NCI-H524 treated with DMSO at 0.1 percent for 48 hours (cell line): Measurements from ENCODE around the gene SERINC2.

Experiments
- DNase-seq: peaks from one replicate; lab custom pipeline; 2025; lab: John Stamatoyannopoulos, UW

Gene SERINC2

DNA sequence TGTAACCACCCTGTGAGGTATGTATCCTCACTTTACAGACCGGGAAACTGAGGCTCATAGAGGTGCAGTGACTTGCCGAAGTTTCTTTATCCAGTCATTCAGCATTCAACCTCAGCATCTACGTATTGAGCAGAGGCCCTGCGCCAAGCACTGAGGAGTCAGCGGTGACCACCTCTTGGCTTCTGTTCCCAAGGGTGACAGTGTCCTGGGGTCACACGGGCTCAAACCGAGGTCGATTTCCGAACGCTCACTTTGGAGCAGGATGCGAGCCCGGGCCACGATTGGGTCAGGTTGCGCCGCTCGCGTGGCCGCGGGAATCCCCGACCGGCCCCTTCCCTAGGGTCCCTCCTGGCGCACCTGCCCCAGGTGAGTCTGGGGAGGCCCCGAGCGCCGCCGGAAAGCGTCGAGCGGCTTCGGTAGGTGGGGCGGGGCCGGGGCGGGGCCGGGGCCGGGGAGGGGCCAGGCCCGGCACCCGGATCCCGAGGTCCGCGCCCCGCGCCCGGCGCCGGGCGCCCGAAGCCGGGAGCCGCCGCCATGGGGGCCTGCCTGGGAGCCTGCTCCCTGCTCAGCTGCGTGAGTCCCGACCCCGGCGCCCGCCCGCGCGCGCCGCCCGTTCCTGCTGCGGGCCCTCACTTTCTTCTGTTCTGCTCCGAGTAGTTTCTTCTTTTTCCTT, at the start of gene SERINC2:
Gene SERINC2 (plus strand): TSS at position 482 of the 673 bp plus-strand sequence. CDS start 53 bp downstream, at position 535.
- DNase-seq, result no peak

DNA sequence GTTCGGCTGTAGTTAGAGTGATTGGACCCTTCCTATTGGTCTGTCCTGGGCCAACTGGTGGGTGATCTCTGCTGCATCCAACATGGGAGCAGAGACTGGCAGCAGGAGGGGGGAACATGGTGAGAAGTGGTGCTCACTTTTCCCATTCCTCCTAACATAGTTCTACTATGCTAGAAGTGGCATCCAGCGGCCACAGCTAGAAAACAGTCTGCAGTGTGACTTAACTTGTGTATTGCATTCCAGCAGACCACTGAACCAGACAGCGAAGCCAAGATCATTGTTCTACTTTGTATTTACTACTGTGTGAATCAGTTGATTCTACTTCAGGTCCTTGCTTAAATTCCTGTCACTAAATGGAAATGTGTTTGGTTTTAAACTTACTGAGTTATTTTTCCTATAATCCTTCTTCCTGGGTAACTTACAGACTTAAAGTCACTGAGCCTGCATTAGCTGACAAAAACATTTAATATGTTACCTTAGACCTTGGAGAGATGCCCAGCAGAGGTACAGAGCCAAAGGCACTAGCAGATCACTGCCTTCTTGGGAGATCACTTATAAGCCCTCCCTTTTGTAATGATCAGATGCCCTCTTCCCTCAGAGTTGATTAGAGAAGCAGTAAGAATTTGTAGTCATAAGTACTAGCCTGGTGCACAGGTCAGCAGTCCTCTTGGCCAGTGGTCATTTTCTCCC, 48.3 kb upstream of the SERINC2 start:
- DNase-seq, result no peak

DNA sequence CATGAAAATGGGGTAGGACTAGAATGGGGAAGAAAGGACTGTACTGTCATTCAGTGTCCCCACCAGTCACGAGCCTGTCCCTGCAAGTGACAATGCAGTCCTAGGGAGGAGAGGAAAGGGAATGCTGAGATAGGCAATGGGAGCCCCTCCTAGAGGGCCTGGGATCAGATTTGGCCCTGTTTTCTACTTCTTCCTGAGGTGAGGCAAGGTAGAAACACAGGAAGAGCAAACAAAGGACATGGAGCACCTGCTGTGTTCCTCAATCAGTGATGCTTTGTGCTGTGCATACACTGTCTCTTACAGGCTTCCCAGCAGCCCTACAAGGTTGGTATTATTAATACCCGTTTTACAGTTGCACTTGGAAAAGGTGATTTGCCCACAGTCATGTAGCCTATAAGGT, 46.2 kb upstream of the SERINC2 start:
- no peak for DNase-seq

DNA sequence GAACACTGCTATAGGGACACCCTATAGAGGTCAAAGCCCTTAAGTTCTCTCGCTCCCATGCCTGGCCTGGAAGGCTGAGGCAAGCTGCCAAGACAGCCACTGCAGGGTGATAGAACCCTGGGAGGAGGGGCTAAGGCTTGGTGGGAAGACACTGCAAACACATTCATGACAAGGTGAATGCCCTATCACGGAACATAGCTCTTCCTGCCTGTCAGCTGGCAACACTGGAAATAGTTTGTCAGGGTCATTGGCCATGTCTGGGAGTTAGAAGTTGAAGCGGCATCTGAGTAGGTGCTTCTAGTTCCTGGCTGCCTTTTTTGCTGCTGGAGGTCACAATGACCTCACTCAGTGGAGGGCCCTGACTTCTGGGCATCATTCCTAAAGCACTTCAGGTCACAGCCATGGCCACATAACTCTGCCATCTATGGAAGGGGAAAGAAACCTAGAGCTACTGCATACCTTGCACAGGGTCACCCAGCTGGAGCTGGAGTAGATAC, 44.4 kb upstream of the SERINC2 start:
- DNase-seq, result no peak

DNA sequence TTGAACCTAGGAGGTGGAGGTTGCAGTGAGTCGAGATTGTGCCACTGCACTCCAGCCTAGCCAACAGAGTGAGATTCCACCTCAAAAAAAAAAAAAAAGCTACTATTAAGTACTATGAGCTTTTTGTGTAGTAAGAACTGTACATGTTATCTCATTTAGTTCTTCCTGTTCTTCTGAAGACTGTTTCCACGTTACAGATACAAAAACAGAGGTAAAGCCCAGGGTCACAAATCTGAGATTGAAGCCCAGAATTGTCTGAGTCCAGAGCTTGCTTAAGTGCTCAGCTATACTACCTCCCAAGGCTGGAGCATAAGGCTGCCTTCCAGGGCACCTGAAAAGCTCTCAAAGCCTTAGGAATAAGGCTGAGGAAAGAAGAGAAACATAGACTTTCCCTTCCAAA, 43.0 kb upstream of the SERINC2 start:
- no peak for DNase-seq

DNA sequence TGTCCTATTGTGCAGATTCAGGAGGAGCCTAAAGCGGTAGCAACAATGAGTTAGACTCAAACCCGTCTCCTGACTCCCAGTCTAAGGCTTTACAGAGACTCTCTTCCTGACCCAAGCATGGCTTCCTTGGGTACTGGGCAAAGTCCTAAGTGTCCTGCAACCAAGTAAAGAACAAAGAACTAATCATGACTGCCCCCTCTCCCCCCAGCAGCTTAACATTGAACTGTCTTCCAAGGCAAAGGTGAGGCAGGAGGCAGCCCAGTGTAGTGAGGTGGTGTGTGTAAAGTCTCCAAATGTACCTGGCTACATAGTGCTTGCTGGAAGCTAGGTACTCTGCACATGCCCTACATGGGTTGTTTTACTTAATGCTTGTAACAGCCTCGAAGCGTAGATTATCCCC, 42.4 kb upstream of the SERINC2 start:
- no peak for DNase-seq

DNA sequence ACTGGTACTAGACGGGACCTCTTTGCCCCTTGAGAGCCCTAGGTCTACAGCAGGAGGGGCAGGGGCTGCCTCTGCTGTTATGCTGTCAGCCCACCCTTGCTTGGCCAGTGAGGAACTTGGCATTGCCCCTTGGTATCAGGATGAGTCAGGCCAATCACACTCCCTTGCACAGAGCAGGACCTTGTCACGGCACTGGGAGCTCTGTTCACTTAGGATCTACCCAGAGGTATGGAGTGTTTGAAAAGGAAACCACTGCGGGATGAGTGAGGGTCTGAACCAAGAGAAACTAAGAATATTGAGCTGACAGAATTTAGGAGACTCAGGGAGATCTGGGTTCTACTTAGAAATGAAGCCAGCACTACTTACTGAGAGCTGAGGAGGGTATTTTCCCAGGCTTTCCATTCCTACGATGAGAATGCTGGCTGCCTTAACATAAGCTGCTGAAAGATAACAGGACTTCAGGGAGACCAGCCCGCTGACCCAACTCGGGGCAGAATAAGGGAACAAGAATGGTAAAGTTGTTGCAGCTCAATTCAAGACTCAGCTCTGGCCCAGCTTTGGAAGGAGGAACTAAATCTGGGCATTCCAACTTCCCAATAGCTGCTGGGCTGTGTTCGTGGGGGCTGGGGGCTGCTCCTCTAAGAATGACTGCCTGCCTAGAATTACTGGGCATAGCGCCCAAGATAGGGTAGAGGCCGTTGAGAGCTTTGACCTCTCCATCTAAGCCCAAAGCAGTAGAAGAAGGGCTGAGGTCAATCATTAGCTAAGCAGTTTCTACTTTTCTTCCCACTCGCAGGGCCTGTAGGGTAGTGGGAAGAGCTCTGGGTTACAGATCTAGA, 41.7 kb upstream of the SERINC2 start:
- DNase-seq, result no peak

DNA sequence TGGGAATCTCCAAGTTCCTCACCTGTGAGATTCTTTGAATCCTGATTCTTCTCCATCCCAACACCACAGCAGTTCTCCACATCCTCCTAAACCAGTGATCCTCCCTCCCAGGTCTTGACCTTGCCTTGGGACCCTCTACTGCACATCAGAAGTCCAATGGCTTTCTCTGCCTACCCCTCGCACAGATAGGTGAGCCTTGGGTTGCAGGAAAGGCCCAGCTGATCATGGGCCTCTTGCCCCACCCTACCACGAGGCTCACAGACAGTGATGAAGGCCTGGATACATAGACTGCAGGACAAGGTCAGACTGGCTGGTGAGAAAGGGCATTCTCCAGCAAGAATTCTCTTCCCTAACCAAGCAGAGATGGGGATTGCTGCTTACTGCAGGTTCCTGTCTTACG, 41.0 kb upstream of the SERINC2 start:
- DNase-seq, result no peak

DNA sequence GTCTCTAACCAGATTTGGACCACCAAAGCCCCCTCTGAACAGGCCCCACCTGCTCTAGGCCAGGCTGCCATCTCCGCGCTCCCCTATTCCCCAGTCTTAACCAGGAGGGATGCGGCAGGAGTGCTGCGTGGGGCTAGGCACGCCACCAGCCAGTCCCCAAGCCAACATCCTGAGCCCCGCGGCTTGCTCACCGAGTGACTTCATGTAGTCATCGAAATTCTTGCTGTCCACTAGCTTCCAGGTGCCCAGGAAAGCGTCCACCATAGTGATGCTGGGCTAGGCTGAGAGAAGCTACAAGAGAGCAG, 40.3 kb upstream of the SERINC2 start:
- DNase-seq, result no peak

DNA sequence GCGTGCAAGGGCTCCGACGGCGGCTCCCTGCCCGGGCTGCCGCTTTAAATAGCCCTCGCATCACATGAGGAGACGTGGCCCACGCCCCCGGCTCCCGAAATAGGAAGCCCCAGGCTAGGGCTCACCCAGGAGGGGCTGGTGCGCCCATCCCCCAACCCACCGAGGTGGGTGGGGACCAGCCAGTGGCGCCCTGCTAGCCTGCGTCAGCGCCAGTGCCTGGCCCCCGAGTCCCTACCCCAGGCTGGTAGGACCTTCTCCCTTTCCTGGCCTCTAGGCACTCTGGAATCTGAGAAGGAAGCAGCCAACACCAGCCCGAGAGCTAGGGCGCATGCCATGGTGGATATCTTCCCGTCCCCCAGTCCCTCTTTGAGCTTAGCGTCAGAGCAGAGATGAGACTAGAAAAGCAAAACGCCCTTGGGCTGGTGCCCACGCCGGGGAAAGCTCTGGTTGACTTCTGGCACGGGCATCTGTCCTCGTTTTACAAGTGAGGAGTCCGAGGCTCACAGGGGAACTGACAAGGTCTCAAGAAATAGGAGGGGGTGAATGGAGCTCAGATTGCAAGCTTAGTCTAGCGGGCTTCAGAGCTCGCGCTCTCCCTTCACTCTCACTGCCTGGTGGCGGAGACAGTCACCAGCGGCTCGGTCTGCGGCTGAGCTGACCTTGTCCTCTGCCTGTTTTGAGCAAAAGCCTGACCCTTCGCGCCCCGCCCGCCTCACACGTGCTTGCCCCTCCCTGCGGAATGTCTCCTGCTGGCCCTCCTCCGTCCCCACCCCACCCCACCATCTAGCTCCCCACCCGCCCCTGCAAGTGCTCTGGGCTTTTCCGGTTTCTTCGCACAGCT, 39.7 kb upstream of the SERINC2 start, which contains the start of gene FABP3:
Gene FABP3 (minus strand): TSS at position 21 of the 841 bp plus-strand sequence. CDS start 62 bp downstream, outside the sequence.
- DNase-seq, result peak; percentile 73

DNA sequence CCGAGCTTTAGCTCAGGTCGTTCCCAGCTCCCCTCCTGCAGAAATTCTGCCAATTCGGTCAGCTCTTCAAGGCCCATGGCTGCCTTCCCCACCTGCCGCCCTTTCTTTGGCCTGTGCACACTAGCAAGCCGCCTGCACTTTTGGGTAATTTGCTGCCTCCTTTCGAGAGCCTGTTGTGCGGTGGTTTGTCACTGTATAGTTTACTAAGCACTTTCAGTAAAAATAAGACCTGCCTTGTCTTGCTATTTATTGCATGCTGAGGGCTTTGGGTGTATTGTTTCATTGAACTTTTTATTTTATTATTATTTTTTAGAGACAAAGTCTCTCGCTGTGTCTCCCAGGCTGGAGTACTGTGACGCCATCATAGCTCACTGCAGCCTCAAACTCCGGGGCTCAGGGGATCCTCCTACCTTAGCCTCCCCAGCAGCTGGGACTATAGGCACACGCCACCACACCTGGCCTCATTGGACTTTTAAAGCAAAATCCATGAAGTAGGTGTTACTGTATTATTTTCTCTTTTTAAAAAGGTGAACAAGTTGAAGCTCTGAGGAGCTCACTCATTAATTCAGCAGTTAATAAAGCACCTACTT, 39.0 kb upstream of the SERINC2 start:
- DNase-seq, result no peak

DNA sequence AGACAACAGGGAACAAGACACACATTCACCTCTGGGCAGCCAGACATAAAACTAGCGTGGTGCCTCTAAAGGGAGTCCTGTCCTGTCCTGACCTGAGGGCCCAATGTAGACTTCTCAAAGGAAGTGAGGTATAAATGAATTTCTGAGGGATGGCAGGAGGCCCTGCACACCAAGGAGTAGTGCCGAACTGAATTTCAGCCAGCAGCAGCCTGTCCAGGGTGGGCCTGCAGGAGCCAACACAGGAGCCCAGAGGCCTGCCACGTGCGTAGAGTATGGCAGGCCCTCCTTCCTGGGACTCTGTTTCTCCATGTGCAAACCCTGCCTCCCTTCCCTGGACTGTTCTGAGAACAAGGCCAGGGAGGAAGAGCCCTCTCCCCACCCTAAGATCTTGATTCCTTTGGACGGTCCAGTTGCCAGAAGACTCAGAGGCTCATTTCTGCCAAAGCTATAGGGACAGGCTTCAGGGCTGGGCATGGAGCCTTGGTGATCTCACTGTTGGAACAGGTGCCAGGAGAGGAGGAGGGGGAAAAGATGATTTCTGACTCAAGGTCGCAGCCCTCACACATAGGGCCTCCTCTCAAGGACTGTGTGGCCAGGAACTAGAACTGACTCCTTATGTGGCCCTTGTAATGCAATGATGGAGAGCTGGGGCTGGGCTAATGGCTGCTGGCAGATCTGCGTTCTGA, 38.4 kb upstream of the SERINC2 start:
- no peak for DNase-seq

DNA sequence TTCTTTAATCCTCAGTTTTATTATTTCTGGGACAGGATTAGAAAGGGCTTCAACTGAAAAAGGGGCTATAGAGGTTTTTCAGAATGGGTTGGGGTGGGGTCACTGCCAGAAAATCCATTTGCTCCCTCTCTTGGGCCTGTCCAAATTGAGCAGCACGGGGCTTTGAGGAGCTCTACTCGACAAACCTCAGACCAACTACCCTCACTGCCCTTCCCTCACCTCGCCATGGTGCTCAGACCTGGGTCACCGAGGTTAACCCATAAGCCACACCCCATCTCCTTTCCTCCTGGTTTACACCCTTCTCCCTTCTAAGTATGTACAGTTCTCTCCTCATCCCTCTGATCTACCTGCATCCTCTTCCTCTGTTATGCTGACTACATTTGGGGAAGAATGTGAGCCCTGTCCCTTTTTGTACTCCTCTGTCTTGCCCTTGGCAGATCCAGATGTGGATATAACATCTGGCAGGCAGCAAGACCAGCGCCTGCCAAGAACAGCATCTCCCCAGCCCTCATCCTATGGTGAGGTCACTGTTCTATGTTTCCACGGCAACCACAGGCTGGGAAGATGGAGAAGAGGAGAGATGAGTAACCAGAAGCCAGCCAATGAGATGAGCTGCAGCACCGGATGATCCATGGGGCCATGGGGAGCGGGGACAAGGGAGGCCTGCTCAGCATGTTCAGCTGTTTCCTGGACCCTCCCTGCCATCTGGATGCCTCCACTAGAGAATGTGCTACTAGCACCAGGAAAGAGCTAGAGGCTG, 36.5 kb upstream of the SERINC2 start:
- peak; percentile 92 for DNase-seq

DNA sequence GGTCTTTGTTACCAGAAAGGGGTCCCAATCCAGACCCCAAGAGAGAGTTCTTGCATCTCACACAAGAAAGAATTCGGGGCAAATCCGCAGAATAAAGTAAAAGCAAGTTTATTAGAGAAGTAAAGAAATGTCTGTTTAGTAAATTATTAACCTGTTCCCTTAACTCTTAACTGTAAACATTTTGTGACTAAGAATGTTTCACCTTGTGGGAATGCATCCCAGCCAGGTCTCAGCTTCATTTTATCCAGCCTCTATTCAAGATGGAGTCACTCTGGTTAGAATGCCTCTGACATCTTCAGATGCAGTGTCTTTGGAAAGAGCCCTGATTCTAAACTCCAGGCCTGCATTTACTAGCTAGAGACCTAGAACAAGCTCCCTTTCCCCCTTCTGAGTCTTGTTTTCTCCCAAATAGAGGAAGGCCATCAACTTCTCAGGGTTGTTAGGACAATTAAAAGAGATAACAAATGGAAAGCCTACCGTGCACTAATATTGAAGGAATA, 35.6 kb upstream of the SERINC2 start:
- DNase-seq, result no peak

DNA sequence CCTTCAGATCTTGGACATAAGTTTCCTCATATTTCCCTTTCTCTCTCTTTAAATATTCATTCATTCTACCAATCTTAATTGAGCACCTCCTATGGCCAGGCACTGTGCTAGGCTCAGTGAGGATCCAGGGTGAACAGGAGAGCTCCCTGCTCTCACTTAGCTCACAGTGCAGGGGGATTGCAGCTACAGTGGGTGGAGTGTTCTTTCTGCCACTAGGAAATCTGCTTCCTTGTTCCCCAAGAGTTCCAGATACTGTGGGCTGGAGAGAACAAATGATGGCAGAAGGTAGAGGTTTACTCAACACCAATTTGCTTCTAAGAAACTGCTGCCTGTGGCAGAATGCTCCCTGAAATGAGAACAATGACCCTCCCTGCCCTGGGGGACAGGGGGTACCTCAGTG, 35.0 kb upstream of the SERINC2 start:
- no peak for DNase-seq

DNA sequence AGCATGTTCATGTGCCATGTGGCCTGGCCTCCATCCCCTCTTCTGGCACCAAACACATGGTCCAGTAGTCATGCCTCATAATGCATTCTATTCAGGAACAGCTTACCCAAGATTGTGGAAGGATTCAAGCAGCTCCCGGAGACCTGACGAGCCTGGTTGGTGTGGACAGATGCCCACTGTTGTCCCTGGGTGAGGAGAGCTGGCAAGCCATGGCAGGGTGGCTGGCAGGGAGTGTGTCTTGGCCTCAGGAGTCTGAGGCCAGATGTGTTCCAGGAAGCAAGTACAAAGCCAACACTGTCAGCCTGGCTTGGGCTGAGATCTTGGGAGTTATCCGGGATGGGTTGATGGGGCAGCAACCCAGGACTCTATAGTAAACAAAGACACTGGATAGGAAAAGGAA, 32.8 kb upstream of the SERINC2 start:
- no peak for DNase-seq

DNA sequence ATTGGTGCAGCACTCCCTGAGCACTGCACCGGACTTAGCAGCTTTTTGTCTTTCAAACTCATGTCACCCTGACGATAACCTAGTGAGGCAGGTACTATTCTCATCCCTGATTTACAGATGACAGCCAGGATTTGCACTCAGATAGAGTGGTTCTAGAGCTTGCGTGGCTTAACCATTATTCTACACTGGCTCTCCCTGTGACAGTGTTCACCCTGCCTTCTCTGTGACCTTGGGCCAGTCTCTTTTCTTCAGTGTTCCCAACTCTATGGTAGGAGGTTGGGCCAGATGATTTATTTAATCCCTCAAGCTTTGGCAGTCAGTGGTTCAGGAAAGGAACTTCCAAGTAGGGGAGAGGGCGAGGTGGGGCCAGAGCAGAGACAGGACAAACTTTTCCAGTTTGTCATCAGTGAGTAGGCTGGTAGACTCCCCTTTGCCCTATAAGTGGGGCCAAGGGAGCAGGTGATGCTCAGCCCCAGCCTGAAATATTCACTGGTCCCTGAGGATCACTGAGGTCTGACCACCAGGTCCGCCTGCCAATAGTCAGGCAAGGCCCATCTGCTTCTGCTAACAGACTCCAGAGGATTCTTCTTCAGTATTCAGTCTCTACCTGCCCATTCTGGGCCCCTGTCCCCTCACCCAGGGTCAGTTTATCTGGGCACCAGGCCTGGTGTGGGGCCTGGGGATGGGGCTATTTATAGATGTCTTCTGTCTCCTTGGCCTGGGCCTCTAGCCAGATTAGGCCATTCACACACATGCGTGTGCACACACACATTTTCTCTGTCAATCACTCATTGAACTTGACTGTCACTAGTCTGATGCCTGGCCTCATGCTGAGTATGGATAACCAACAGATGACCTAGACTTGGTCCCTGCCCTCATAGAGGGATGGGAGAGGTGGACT, 31.4 kb upstream of the SERINC2 start:
- no peak for DNase-seq

DNA sequence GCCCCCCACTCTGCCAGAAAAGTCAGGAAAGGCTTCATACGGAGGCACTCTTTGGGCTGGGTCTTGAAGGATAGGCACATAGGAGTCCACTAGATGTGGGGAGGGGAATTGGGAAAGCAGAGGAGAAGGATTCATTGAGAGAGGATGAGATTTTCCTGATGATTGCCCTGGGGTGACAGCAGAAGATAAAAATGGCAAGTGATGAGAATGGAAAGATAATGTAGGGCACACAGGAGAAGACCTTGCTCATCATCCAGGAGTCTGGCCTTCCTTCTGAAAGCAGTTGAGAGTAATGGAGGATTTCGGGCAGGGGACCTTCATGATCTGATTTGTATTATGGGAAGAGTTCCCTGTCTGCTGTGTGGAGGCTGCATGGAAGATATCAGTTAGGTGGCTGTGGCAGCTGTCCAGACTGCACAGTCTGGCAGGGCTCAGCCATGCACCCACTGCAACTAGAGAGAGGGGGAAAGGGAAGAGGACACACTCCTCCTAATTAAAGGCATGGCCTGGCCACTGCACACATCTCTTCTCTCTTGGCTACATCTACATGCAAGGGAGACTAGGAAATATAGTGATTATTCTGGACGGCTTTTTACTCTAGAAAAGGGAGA, 30.5 kb upstream of the SERINC2 start:
- no peak for DNase-seq
